ENCODE data around the gene ITPKA. TPM values are rescaled to one million over a fixed set of nuclear protein-coding genes. Genes with fewer than 3 reads are reported as not detected.
"Not testable (repeated sequence)": the region's sequence is repeated elsewhere in the genome, so short reads cannot be mapped to it uniquely, and the experiment has no call there.

ITPKA gene
- polyA plus RNA-seq, 2 of the 4 experiments (the other 2 are of a cell fraction): 0.52 to 1.1 TPM

GRCh38 chr15:41466711-41467110, 27.0 kb upstream of the ITPKA start:
- CTCF ChIA-PET: interaction anchor here (0.8 to 4.0 kb wide), 26 partner anchors 9 to 439 kb away, joined by 3 to 26 read pairs (median 8); partner anchors contain the start of genes LTK, MAPKBP1 and RPAP1
- Histone ChIP-seq H3K4me3 (no peak overlapping the region), H3K4me1 (no peaks in the 10 kb centered on the region), H3K27ac (no peak overlapping the region), H3K4me2 (no peak overlapping the region), H3K9me3 (no peaks in the 10 kb centered on the region)
- no peak for ATAC-seq
- POLR2A ChIA-PET: no interaction called here
- FAIRE-seq: no peak
- DNase-seq (ENCODE audit: low read depth in 1 of 2, low spot score in 1 of 2): no peak
- 60% methylated on average over 3 of the region's 3 CpGs for WGBS (ENCODE audit: missing lambda C conversion rate)
- TF ChIP-seq ZFP36 (IDR thresholded peaks at IDR 0.05; ENCODE audit: borderline replicate concordance, partially characterized antibody) (no peak), MAFK (IDR thresholded peaks at IDR 0.05; ENCODE audit: partially characterized antibody) (no peak), BHLHE40 (IDR thresholded peaks at IDR 0.05; ENCODE audit: low read depth, low read length) (no peak), ELK1 (IDR thresholded peaks at IDR 0.05; ENCODE audit: low read depth, low read length) (no peak), FOXS1 (CRISPR knock-in tag; IDR thresholded peaks at IDR 0.05) (no peak)

GRCh38 chr15:41469644-41470043, 24.0 kb upstream of the ITPKA start:
- H3K4me1 ChIP-seq; H3K9me3 ChIP-seq; H3K4me2 ChIP-seq; H3K27ac ChIP-seq; POLR2A ChIA-PET; ATAC-seq; DNase-seq (ENCODE audit: low read depth in 1 of 2, low spot score in 1 of 2); H3K4me3 ChIP-seq; FAIRE-seq: not testable (repeated sequence)
- CTCF ChIA-PET: interaction anchor here (1.0 to 2.2 kb wide), 3 partner anchors 26 to 342 kb away, joined by 4 to 6 read pairs (median 5); no protein-coding TSS in a partner anchor
- 94% methylated on average over 6 of the region's 6 CpGs for WGBS (ENCODE audit: missing lambda C conversion rate)

GRCh38 chr15:41473418-41473817, 20.3 kb upstream of the ITPKA start:
- Histone ChIP-seq H3K9me3 (no peaks in the 10 kb centered on the region), H3K4me2 (no peak overlapping the region), H3K4me1 (peaks cover 16% of the 10 kb centered on the region; the same call in 2 of the 3 replicates), H3K27ac (no peak overlapping the region), H3K4me3 (no peak overlapping the region)
- no peak for DNase-seq (ENCODE audit: low read depth in 1 of 2, low spot score in 1 of 2)
- ATAC-seq: no peak
- ChIA-PET POLR2A (no interaction called here), CTCF (no interaction called here)
- WGBS (ENCODE audit: missing lambda C conversion rate): 91% methylated on average over 11 of the region's 11 CpGs
- TF ChIP-seq CHD2 (IDR thresholded peaks at IDR 0.05; ENCODE audit: low read length, partially characterized antibody): no peak
- TF ChIP-seq RFX5 (IDR thresholded peaks at IDR 0.05): no peak
- no peak for TF ChIP-seq NFE2L2 (conservative IDR thresholded peaks at IDR 0.05; ENCODE audit: low read length)
- no peak for TF ChIP-seq RARB (CRISPR knock-in tag; IDR thresholded peaks at IDR 0.05)
- no peak for TF ChIP-seq CBX8 (IDR thresholded peaks at IDR 0.05)
- TF ChIP-seq FOSB (CRISPR knock-in tag; IDR thresholded peaks at IDR 0.05): no peak
- no peak for TF ChIP-seq ESRRA (IDR thresholded peaks at IDR 0.05; ENCODE audit: borderline replicate concordance, low read length)
- no peak for TF ChIP-seq MYC (IDR thresholded peaks at IDR 0.05; ENCODE audit: borderline replicate concordance, low read length)
- no peak for FAIRE-seq

- peaks cover 16% of the 10 kb centered on the region; the same call in 2 of the 3 replicates for H3K4me1 ChIP-seq
- no peak for FAIRE-seq
- DNase-seq (ENCODE audit: low read depth in 1 of 2, low spot score in 1 of 2): no peak
- no peak overlapping the region for H3K4me3 ChIP-seq
- no peak overlapping the region for H3K27ac ChIP-seq
- ChIA-PET POLR2A (no interaction called here), CTCF (interaction anchor here (2.9 kb wide), 1 partner anchor 8 kb away, joined by 20 read pairs; no protein-coding TSS in a partner anchor)
- H3K9me3 ChIP-seq: no peaks in the 10 kb centered on the region
- no peak for ATAC-seq
- no peak overlapping the region for H3K4me2 ChIP-seq
- TF ChIP-seq BHLHE40 (IDR thresholded peaks at IDR 0.05; ENCODE audit: low read depth, low read length): no peak
- no peak for TF ChIP-seq RAD21 (conservative IDR thresholded peaks at IDR 0.05 in 1 of 2, IDR thresholded peaks at IDR 0.05 in 1 of 2)
- TF ChIP-seq NFE2L2 (conservative IDR thresholded peaks at IDR 0.05; ENCODE audit: low read length): no peak
- TF ChIP-seq TFCP2L1 (CRISPR knock-in tag; IDR thresholded peaks at IDR 0.05): no peak
- TF ChIP-seq TP53 (CRISPR knock-in tag; IDR thresholded peaks at IDR 0.05): no peak
- no peak for TF ChIP-seq RCOR1 (IDR thresholded peaks at IDR 0.05; ENCODE audit: low read depth, low read length)
- no peak for TF ChIP-seq HEYL (CRISPR knock-in tag; IDR thresholded peaks at IDR 0.05)
- no peak for TF ChIP-seq NPAS2 (CRISPR knock-in tag; IDR thresholded peaks at IDR 0.05; ENCODE audit: borderline replicate concordance)
- no peak for TF ChIP-seq FOSL2 (IDR thresholded peaks at IDR 0.05)
- no peak for TF ChIP-seq FOSL2 (CRISPR knock-in tag; IDR thresholded peaks at IDR 0.05)
- no peak for TF ChIP-seq EHMT2 (IDR thresholded peaks at IDR 0.05; ENCODE audit: low read depth)
- no peak for TF ChIP-seq JUNB (IDR thresholded peaks at IDR 0.05)
- 77% methylated on average over 8 of the region's 8 CpGs for WGBS (ENCODE audit: missing lambda C conversion rate)
These were observed 19.2 kb upstream of the ITPKA start for GRCh38 chr15:41474436-41474835.
